HepG2 (cell line): Measurements from ENCODE around the gene ZNF491. TPM values are rescaled to one million over a fixed set of nuclear protein-coding genes. Genes with fewer than 3 reads are reported as not detected.

Source experiments
- DNMT3B ChIP-seq: conservative IDR thresholded peaks from 2 replicates; pipeline ENCODE4 v1.6.1; 2016; ENCODE audit warnings: missing biosample characterization, control low read depth
- FOXK2 ChIP-seq: fragments of 450-650 bp; IDR thresholded peaks from 2 replicates; pipeline ENCODE4 v1.6.1; 2016
- JUND ChIP-seq: sonication (generic); formaldehyde crosslinking; IDR thresholded peaks from 2 replicates; pipeline ENCODE4 v1.8.0; 2022; ENCODE audit warnings: mild to moderate bottlenecking, missing genetic modification reagents
- MIER2 ChIP-seq: IDR thresholded peaks from 2 replicates; pipeline ENCODE4 v1.6.1; 2016; ENCODE audit warnings: missing biosample characterization, missing genetic modification reagents
- SALL2 ChIP-seq: sonication (generic); formaldehyde crosslinking; IDR thresholded peaks from 2 replicates; pipeline ENCODE4 v1.8.1; 2023; ENCODE audit warnings: mild to moderate bottlenecking, missing genetic modification reagents, inconsistent platforms
- SIN3B ChIP-seq: fragments of 150-350 bp; IDR thresholded peaks from 2 replicates; pipeline ENCODE4 v1.6.1; 2014; ENCODE audit warnings: low read length
- SMAD9 ChIP-seq: sonication (generic); formaldehyde crosslinking; IDR thresholded peaks from 2 replicates; pipeline ENCODE4 v1.5.1; 2020; ENCODE audit warnings: mild to moderate bottlenecking, missing genetic modification reagents
- XRCC5 ChIP-seq: fragments of 200-400 bp; formaldehyde crosslinking; optimal IDR thresholded peaks from 2 replicates; pipeline ENCODE3; 2017; ENCODE audit warnings: mild to moderate bottlenecking, low read length
- ZNF451 ChIP-seq: sonication (generic); formaldehyde crosslinking; IDR thresholded peaks from 2 replicates; pipeline ENCODE4 v1.5.0; 2020; ENCODE audit warnings: mild to moderate bottlenecking, missing genetic modification reagents
- ZNF749 ChIP-seq: sonication (generic); formaldehyde crosslinking; IDR thresholded peaks from 2 replicates; pipeline ENCODE4 v1.8.0; 2022; ENCODE audit warnings: mild to moderate bottlenecking, missing genetic modification reagents, moderate library complexity, borderline replicate concordance
- ZNF780A ChIP-seq: sonication (generic); formaldehyde crosslinking; IDR thresholded peaks from 2 replicates; pipeline ENCODE4 v1.8.0; 2022; ENCODE audit warnings: mild to moderate bottlenecking, missing genetic modification reagents, moderate library complexity
- ZNF781 ChIP-seq: sonication (generic); formaldehyde crosslinking; IDR thresholded peaks from 2 replicates; pipeline ENCODE4 v1.5.1; 2020; ENCODE audit warnings: borderline replicate concordance, mild to moderate bottlenecking, missing genetic modification reagents; ENCODE audit errors: not compliant biosample characterization
- ZNF790 ChIP-seq: sonication (generic); formaldehyde crosslinking; IDR thresholded peaks from 2 replicates; pipeline ENCODE4 v1.8.0; 2022; ENCODE audit warnings: missing genetic modification reagents, mild to moderate bottlenecking, borderline replicate concordance
- ZSCAN12 ChIP-seq: sonication (generic); formaldehyde crosslinking; IDR thresholded peaks from 2 replicates; pipeline ENCODE4 v1.9.0; 2021; ENCODE audit warnings: mild to moderate bottlenecking, missing genetic modification reagents
- polyA plus RNA-seq, 8 experiments: library from polyadenylated mRNA; depleted of rRNA in 3 of 8; stranded (reverse) in 7 of 8; unstranded in 1 of 8; fragments of >200 nt; fragmentation: Illumina TruSeq in 4 of 8; extraction: Trizol in 4 of 8; gene quantifications; 2 replicates each; pipeline versions ENCODE4 v1.2.1 to v1.2.3, GENCODE V29; 2011 to 2016; ENCODE audit warnings: low read depth in 4 of 8, missing spikeins in 1 of 8, mixed read lengths in 1 of 8; ENCODE audit not compliant: insufficient read depth in 1 of 8
- total RNA-seq, 5 experiments: library from RNA; depleted of rRNA; stranded (reverse); fragments of >200 nt; fragmentation: Illumina TruSeq; extraction: Trizol; gene quantifications; 2 replicates each; pipeline ENCODE4 v1.2.3, GENCODE V29; 2016; ENCODE audit warnings: low read depth in 1 of 5
- TF ChIP-seq, protein P1 (sequence below): sonication (generic); formaldehyde crosslinking; IDR thresholded peaks from 2 replicates; pipeline ENCODE4 v1.4.0; 2020; ENCODE audit warnings: missing genetic modification reagents
- TF ChIP-seq, protein P2 (sequence below): sonication (generic); formaldehyde crosslinking; conservative IDR thresholded peaks from 2 replicates; pipeline ENCODE4 v1.4.0; 2020; ENCODE audit warnings: missing genetic modification reagents
- TF ChIP-seq, protein P3 (sequence below): sonication (generic); formaldehyde crosslinking; IDR thresholded peaks from 2 replicates; pipeline ENCODE4 v1.4.0; 2020; ENCODE audit warnings: missing genetic modification reagents, mild to moderate bottlenecking, borderline replicate concordance
- TF ChIP-seq, protein P4 (sequence below): conservative IDR thresholded peaks from 2 replicates; pipeline ENCODE4 v1.6.1; 2018; ENCODE audit warnings: missing genetic modification reagents
- TF ChIP-seq, protein P5 (sequence below): sonication (generic); formaldehyde crosslinking; IDR thresholded peaks from 2 replicates; pipeline ENCODE4 v1.4.0; 2020; ENCODE audit warnings: missing genetic modification reagents

The ZNF491 gene
- total and polyA plus RNA-seq, 2 of the 13 experiments (the other 11 are each of a cell fraction or from before 2014, with no cell fraction given) = 0.57 to 2.2 TPM

DNA sequence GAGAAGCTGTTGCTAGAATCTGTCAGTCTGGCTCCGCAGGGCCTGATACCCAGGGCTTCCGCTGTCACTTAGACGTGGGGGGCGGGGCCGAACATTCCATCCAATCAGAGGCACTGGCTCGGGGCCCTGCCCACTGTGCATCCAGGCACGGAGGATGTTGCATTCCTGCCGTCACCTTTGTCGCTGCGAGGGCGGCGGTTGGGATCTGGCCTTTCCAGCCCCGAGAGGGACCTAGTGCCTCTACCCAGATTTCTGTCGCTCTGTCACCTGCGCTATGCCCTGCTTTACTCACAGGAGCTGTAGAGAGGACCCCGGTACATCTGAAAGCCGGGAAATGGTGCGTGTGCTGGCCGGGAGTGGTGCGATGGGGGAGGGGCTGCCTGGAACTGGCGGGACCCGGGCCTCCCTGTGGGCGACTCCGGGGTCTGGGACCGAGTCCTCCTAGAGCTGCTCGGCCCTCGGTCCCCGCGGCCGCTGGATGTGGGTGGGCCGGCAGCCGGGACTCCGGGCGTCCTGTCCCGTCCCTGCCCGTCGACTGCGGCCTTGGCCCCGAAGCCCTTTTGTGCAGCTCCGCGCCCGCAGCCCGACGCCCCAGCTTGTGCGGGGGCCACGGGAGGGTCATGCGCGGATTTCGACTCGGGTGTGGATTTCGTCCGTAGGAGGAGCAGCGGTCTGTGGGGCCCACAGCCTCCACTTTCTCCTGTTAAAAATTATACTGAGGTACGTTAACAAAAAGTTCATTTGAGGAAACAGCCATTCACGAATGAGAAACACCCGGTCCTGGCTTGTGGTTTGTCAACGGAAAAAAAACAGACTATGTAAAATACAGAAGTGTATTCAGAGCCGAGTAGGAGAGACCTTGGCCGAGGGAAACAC, 50.5 kb downstream of the ZNF491 start, which contains the start of gene ZNF439 (continued):
- TF ChIP-seq, protein P1, sequence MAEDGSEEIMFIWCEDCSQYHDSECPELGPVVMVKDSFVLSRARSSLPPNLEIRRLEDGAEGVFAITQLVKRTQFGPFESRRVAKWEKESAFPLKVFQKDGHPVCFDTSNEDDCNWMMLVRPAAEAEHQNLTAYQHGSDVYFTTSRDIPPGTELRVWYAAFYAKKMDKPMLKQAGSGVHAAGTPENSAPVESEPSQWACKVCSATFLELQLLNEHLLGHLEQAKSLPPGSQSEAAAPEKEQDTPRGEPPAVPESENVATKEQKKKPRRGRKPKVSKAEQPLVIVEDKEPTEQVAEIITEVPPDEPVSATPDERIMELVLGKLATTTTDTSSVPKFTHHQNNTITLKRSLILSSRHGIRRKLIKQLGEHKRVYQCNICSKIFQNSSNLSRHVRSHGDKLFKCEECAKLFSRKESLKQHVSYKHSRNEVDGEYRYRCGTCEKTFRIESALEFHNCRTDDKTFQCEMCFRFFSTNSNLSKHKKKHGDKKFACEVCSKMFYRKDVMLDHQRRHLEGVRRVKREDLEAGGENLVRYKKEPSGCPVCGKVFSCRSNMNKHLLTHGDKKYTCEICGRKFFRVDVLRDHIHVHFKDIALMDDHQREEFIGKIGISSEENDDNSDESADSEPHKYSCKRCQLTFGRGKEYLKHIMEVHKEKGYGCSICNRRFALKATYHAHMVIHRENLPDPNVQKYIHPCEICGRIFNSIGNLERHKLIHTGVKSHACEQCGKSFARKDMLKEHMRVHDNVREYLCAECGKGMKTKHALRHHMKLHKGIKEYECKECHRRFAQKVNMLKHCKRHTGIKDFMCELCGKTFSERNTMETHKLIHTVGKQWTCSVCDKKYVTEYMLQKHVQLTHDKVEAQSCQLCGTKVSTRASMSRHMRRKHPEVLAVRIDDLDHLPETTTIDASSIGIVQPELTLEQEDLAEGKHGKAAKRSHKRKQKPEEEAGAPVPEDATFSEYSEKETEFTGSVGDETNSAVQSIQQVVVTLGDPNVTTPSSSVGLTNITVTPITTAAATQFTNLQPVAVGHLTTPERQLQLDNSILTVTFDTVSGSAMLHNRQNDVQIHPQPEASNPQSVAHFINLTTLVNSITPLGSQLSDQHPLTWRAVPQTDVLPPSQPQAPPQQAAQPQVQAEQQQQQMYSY (CRISPR knock-in tag) = no peak; the same call in 1 of the 2 replicates
- TF ChIP-seq MIER2 (CRISPR knock-in tag) (no peak), ZNF780A (CRISPR knock-in tag) (no peak), ZNF790 (CRISPR knock-in tag) (no peak), XRCC5 (no peak), JUND (no peak), ZNF749 (CRISPR knock-in tag) (no peak), DNMT3B (no peak), SIN3B (no peak), SMAD9 (CRISPR knock-in tag) (no peak), ZNF451 (no peak), ZNF781 (CRISPR knock-in tag) (no peak), FOXK2 (no peak), SALL2 (CRISPR knock-in tag) (no peak), ZSCAN12 (CRISPR knock-in tag) (no peak)
- TF ChIP-seq, protein P2, sequence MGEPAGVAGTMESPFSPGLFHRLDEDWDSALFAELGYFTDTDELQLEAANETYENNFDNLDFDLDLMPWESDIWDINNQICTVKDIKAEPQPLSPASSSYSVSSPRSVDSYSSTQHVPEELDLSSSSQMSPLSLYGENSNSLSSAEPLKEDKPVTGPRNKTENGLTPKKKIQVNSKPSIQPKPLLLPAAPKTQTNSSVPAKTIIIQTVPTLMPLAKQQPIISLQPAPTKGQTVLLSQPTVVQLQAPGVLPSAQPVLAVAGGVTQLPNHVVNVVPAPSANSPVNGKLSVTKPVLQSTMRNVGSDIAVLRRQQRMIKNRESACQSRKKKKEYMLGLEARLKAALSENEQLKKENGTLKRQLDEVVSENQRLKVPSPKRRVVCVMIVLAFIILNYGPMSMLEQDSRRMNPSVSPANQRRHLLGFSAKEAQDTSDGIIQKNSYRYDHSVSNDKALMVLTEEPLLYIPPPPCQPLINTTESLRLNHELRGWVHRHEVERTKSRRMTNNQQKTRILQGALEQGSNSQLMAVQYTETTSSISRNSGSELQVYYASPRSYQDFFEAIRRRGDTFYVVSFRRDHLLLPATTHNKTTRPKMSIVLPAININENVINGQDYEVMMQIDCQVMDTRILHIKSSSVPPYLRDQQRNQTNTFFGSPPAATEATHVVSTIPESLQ (CRISPR knock-in tag) = no peak
- TF ChIP-seq, protein P3, sequence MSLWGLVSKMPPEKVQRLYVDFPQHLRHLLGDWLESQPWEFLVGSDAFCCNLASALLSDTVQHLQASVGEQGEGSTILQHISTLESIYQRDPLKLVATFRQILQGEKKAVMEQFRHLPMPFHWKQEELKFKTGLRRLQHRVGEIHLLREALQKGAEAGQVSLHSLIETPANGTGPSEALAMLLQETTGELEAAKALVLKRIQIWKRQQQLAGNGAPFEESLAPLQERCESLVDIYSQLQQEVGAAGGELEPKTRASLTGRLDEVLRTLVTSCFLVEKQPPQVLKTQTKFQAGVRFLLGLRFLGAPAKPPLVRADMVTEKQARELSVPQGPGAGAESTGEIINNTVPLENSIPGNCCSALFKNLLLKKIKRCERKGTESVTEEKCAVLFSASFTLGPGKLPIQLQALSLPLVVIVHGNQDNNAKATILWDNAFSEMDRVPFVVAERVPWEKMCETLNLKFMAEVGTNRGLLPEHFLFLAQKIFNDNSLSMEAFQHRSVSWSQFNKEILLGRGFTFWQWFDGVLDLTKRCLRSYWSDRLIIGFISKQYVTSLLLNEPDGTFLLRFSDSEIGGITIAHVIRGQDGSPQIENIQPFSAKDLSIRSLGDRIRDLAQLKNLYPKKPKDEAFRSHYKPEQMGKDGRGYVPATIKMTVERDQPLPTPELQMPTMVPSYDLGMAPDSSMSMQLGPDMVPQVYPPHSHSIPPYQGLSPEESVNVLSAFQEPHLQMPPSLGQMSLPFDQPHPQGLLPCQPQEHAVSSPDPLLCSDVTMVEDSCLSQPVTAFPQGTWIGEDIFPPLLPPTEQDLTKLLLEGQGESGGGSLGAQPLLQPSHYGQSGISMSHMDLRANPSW (CRISPR knock-in tag) = no peak
- TF ChIP-seq, protein P4, sequence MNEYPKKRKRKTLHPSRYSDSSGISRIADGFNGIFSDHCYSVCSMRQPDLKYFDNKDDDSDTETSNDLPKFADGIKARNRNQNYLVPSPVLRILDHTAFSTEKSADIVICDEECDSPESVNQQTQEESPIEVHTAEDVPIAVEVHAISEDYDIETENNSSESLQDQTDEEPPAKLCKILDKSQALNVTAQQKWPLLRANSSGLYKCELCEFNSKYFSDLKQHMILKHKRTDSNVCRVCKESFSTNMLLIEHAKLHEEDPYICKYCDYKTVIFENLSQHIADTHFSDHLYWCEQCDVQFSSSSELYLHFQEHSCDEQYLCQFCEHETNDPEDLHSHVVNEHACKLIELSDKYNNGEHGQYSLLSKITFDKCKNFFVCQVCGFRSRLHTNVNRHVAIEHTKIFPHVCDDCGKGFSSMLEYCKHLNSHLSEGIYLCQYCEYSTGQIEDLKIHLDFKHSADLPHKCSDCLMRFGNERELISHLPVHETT (CRISPR knock-in tag) = no peak
- TF ChIP-seq, protein P5, sequence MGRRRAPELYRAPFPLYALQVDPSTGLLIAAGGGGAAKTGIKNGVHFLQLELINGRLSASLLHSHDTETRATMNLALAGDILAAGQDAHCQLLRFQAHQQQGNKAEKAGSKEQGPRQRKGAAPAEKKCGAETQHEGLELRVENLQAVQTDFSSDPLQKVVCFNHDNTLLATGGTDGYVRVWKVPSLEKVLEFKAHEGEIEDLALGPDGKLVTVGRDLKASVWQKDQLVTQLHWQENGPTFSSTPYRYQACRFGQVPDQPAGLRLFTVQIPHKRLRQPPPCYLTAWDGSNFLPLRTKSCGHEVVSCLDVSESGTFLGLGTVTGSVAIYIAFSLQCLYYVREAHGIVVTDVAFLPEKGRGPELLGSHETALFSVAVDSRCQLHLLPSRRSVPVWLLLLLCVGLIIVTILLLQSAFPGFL = 0 out of 2 replicates have a peak, but pooled peaks have one; percentile 63
